Measurements from ENCODE around the gene STX18. TPM values are rescaled to one million over a fixed set of nuclear protein-coding genes. Genes with fewer than 3 reads are reported as not detected.
A peak's percentile ranks its signal among the peaks of the same experiment; 100 is the strongest.

The STX18 gene
- total RNA-seq, 2 experiments from 2014 or later, result 20.2 to 23.2 TPM

GRCh38 chr4:4490041-4490440 lies 51.8 kb downstream of the STX18 start:
- ChIA-PET POLR2A (no interaction called here), CTCF (interaction anchor here (0.9 kb wide), 2 partner anchors 85 to 288 kb away, joined by 3 to 4 read pairs; no protein-coding TSS in a partner anchor)
- H3K27me3 Mint-ChIP-seq, result no peaks in the 10 kb centered on the region
- no peaks in the 10 kb centered on the region for H3K9me3 Mint-ChIP-seq
- intact Hi-C loops (cut with micrococcal nuclease), result loop anchor here (10.0 kb wide), 1 partner anchor 145 kb away; no protein-coding TSS in a partner anchor
- H3K27ac Mint-ChIP-seq, result no peak overlapping the region
- H3K4me1 Mint-ChIP-seq (ENCODE audit: low read depth), result peaks cover 13% of the 10 kb centered on the region
- no peak for DNase-seq
- H3K36me3 Mint-ChIP-seq, result no peaks in the 10 kb centered on the region
- H3K4me3 Mint-ChIP-seq, result no peak overlapping the region

- Mint-ChIP-seq H3K9me3 (no peaks in the 10 kb centered on the region), H3K27ac (no peak overlapping the region), H3K4me3 (no peak overlapping the region), H3K36me3 (no peaks in the 10 kb centered on the region), H3K4me1 (ENCODE audit: low read depth) (peaks cover 11% of the 10 kb centered on the region), H3K27me3 (no peaks in the 10 kb centered on the region)
- ChIA-PET POLR2A (no interaction called here), CTCF (interaction anchor here (0.6 to 1.9 kb wide), 21 partner anchors 10 to 1324 kb away, joined by 3 to 13 read pairs (median 4); partner anchors contain the start of gene STX18)
- DNase-seq, result peak; percentile 84
- intact Hi-C loops (cut with micrococcal nuclease), result loop anchor here (1.0 to 5.0 kb wide), 6 partner anchors 87 to 509 kb away; no protein-coding TSS in a partner anchor
These were observed 53.1 kb downstream of the STX18 start for GRCh38 chr4:4488405-4489404.

GRCh38 chr4:4486969-4487368 lies 54.9 kb downstream of the STX18 start:
- Mint-ChIP-seq H3K4me1 (ENCODE audit: low read depth) (peaks cover 3% of the 10 kb centered on the region), H3K27ac (no peak overlapping the region), H3K36me3 (no peaks in the 10 kb centered on the region), H3K27me3 (no peaks in the 10 kb centered on the region), H3K4me3 (no peak overlapping the region), H3K9me3 (no peaks in the 10 kb centered on the region)
- intact Hi-C loops (cut with micrococcal nuclease), result loop anchor here (5.0 kb wide), 3 partner anchors 200 to 510 kb away; no protein-coding TSS in a partner anchor
- ChIA-PET POLR2A (no interaction called here), CTCF (interaction anchor here (1.0 to 1.6 kb wide), 4 partner anchors 22 to 70 kb away, joined by 3 to 5 read pairs (median 4); no protein-coding TSS in a partner anchor)
- no peak for DNase-seq

GRCh38 chr4:4485806-4486205 lies 56.0 kb downstream of the STX18 start:
- no peaks in the 10 kb centered on the region for H3K27me3 Mint-ChIP-seq
- no peaks in the 10 kb centered on the region for H3K36me3 Mint-ChIP-seq
- DNase-seq, result no peak
- no peaks in the 10 kb centered on the region for H3K9me3 Mint-ChIP-seq
- CTCF ChIA-PET, result interaction anchor here (1.0 to 1.6 kb wide), 3 partner anchors 21 to 72 kb away, joined by 3 to 5 read pairs (median 4); no protein-coding TSS in a partner anchor
- H3K27ac Mint-ChIP-seq, result no peak overlapping the region
- intact Hi-C loops (cut with micrococcal nuclease), result loop anchor here (5.0 kb wide), 3 partner anchors 201 to 511 kb away; no protein-coding TSS in a partner anchor
- POLR2A ChIA-PET, result no interaction called here
- H3K4me1 Mint-ChIP-seq (ENCODE audit: low read depth), result peaks cover 3% of the 10 kb centered on the region
- no peak overlapping the region for H3K4me3 Mint-ChIP-seq

DNA sequence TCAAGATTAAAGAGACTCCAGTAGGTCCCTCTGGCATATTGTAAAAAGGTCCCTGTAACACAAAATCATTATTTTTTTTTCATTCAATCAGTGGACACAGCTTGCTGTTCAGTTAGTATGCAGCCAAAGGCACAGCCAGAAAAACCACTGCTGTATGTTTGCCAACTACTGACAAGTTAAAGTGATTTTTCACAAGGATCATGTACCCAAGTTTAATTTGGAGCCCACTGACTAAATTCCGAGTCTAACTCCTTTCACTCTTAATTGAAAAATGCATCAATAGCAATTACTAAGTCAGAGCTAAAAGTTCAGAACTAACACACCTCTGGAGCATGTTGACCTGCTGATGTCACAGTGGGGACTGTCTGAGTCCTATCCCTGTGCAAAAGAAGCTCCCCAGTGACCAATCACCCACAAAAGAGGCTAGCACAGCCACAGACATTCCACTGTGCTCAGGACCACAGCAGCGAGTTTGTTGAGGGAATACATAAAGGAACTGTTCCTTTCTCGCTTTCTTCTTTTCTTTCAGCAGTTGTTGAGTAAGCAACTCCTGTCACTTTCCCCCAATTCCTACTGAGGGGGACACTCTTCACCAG lies 60.4 kb downstream of the STX18 start:
- intact Hi-C loops (cut with micrococcal nuclease), result no loop called here
- ChIA-PET POLR2A (no interaction called here), CTCF (interaction anchor here (0.8 to 1.2 kb wide), 2 partner anchors 15 to 50 kb away, joined by 3 read pairs; no protein-coding TSS in a partner anchor)
- peaks cover 7% of the 10 kb centered on the region for H3K4me1 Mint-ChIP-seq (ENCODE audit: low read depth)
- no peak overlapping the region for H3K27ac Mint-ChIP-seq
- no peak overlapping the region for H3K4me3 Mint-ChIP-seq
- H3K9me3 Mint-ChIP-seq, result no peaks in the 10 kb centered on the region
- H3K27me3 Mint-ChIP-seq, result no peaks in the 10 kb centered on the region
- peaks cover 3% of the 10 kb centered on the region for H3K36me3 Mint-ChIP-seq
- no peak for DNase-seq

GRCh38 chr4:4480685-4481398 lies 61.0 kb downstream of the STX18 start:
- ChIA-PET POLR2A (no interaction called here), CTCF (no interaction called here)
- intact Hi-C loops (cut with micrococcal nuclease), result no loop called here
- no peak overlapping the region for H3K4me3 Mint-ChIP-seq
- no peak for DNase-seq
- peaks cover 7% of the 10 kb centered on the region for H3K4me1 Mint-ChIP-seq (ENCODE audit: low read depth)
- peaks cover 3% of the 10 kb centered on the region for H3K36me3 Mint-ChIP-seq
- H3K27me3 Mint-ChIP-seq, result no peaks in the 10 kb centered on the region
- no peaks in the 10 kb centered on the region for H3K9me3 Mint-ChIP-seq
- no peak overlapping the region for H3K27ac Mint-ChIP-seq

GRCh38 chr4:4480205-4480604 lies 61.6 kb downstream of the STX18 start:
- H3K27ac Mint-ChIP-seq, result no peak overlapping the region
- ChIA-PET CTCF (no interaction called here), POLR2A (no interaction called here)
- peaks cover 3% of the 10 kb centered on the region for H3K36me3 Mint-ChIP-seq
- intact Hi-C loops (cut with micrococcal nuclease), result no loop called here
- no peak for DNase-seq
- H3K27me3 Mint-ChIP-seq, result no peaks in the 10 kb centered on the region
- peaks cover 7% of the 10 kb centered on the region for H3K4me1 Mint-ChIP-seq (ENCODE audit: low read depth)
- H3K9me3 Mint-ChIP-seq, result no peaks in the 10 kb centered on the region
- no peak overlapping the region for H3K4me3 Mint-ChIP-seq

DNA sequence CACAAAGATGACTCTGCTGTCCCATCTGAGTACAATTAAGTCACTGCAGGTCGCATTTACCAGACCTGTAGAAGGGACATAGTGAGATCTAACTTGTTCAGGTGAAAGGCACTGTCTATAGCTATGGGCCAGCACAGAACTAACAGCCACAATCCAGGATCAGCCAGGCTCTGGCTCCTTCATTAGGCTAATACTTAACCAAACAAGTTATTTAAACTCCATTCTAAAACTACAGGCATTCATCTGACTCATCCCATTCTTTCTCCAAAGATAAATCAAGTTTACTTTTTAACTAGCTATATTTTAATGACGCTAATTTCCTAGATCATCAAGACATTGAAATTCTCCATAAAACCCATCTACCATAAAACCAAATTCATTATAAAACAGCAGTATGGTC lies 62.5 kb downstream of the STX18 start:
- POLR2A ChIA-PET, result interaction anchor here (0.5 kb wide), 1 partner anchor 23 kb away, joined by 3 read pairs; no protein-coding TSS in a partner anchor
- peaks cover 3% of the 10 kb centered on the region for H3K36me3 Mint-ChIP-seq
- intact Hi-C loops (cut with micrococcal nuclease), result no loop called here
- no peaks in the 10 kb centered on the region for H3K27me3 Mint-ChIP-seq
- CTCF ChIA-PET, result interaction anchor here (0.6 to 2.0 kb wide), 3 partner anchors 9 to 1771 kb away, joined by 3 to 10 read pairs (median 3); no protein-coding TSS in a partner anchor
- no peak overlapping the region for H3K27ac Mint-ChIP-seq
- peaks cover 8% of the 10 kb centered on the region for H3K4me1 Mint-ChIP-seq (ENCODE audit: low read depth)
- no peak for DNase-seq
- no peaks in the 10 kb centered on the region for H3K9me3 Mint-ChIP-seq
- no peak overlapping the region for H3K4me3 Mint-ChIP-seq

GRCh38 chr4:4477796-4478195 lies 64.1 kb downstream of the STX18 start:
- Mint-ChIP-seq H3K27ac (no peak overlapping the region), H3K27me3 (no peaks in the 10 kb centered on the region), H3K4me1 (ENCODE audit: low read depth) (peaks cover 16% of the 10 kb centered on the region), H3K36me3 (peaks cover 3% of the 10 kb centered on the region), H3K4me3 (no peak overlapping the region), H3K9me3 (no peaks in the 10 kb centered on the region)
- intact Hi-C loops (cut with micrococcal nuclease), result no loop called here
- POLR2A ChIA-PET, result no interaction called here
- CTCF ChIA-PET, result interaction anchor here (2.0 kb wide), 1 partner anchor 11 kb away, joined by 10 read pairs; no protein-coding TSS in a partner anchor
- no peak for DNase-seq

- intact Hi-C loops (cut with micrococcal nuclease), result no loop called here
- Mint-ChIP-seq H3K36me3 (peaks cover 3% of the 10 kb centered on the region), H3K4me3 (no peak overlapping the region), H3K27me3 (no peaks in the 10 kb centered on the region), H3K27ac (no peak overlapping the region), H3K9me3 (no peaks in the 10 kb centered on the region), H3K4me1 (ENCODE audit: low read depth) (peaks cover 14% of the 10 kb centered on the region)
- DNase-seq, result no peak
- ChIA-PET POLR2A (no interaction called here), CTCF (no interaction called here)
These were observed 64.5 kb downstream of the STX18 start for GRCh38 chr4:4477391-4477790.

DNA sequence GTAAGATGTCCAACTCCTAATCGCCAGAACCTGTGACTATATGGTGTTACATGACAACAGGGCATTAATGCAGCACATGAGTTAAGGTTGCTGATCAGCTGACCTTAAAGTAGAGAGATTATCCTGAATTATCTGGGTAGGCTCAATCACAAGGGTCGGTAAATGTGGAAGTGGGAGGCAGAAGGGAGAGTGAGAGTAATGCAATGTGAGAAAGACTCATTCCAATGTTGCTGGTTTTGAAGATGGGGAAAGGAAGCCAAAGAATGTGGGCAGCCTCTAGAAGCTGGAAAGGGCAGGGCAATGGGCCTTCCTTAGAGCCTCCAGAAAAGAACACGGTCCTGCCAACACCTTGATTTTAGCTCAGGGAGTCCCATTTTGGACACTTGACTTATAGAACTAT lies 67.4 kb downstream of the STX18 start:
- no peak for DNase-seq
- Mint-ChIP-seq H3K27ac (no peak overlapping the region), H3K36me3 (peaks cover 9% of the 10 kb centered on the region), H3K9me3 (no peaks in the 10 kb centered on the region), H3K27me3 (no peaks in the 10 kb centered on the region), H3K4me3 (no peak overlapping the region), H3K4me1 (ENCODE audit: low read depth) (peaks cover 9% of the 10 kb centered on the region)
- intact Hi-C loops (cut with micrococcal nuclease), result no loop called here
- POLR2A ChIA-PET, result interaction anchor here (0.6 kb wide), 1 partner anchor 12 kb away, joined by 3 read pairs; no protein-coding TSS in a partner anchor
- CTCF ChIA-PET, result interaction anchor here (0.9 kb wide), 1 partner anchor 14 kb away, joined by 3 read pairs; no protein-coding TSS in a partner anchor

Measured in activated CD4-positive, alpha-beta memory T cell treated with anti-CD3 and anti-CD28 coated beads for 36 hours (primary cell).